ENCODE results near the gene SVIL.

DNA sequence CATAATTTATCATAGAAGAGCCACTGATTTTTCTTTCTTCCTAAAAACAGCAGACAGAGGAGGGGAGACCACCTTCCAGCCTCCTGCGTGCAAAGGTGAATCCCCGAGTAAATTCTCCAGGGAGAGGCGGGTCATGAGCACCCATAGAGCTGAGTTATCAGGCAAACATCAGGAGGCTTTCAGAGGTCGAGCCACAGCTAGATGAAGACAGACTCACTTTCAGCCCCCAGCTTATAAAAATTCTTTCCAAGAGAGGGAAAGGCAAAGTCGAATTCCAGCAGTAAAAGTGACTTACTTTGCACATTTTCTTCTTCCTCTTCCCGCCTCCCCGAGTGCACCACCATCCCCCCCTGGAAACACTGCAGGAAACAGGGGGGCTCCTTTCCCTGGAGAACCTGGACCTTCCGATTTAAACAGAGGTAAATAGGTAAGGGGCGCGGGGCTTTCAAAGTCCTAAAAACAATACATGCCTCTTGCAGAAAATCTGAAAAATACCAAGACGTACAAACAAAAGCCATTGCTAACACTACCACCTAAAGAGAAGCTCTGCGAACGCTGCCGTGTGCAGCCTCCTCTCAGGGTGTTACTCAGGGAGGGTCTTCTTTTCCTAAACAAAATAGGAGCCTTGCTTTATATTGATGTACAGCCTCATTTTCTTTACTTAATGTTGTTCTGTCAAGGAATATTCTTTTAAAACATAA is 163.8 kb downstream of the SVIL start:
- TF ChIP-seq EZH2 (IDR thresholded peaks at IDR 0.05; ENCODE audit: insufficient read depth, poor library complexity, severe bottlenecking) (no peak), EZH2phosphoT487 (IDR thresholded peaks at IDR 0.05; ENCODE audit: insufficient read depth, low read depth) (no peak)

All from GM23248 (cell line).